ENCODE measurements around the gene IGLL1.

The IGLL1 gene

GRCh38 chr22:23526596-23527316 is 53.3 kb downstream of the IGLL1 start:
- DNase-seq: no peak

GRCh38 chr22:23525510-23525909 is 54.6 kb downstream of the IGLL1 start:
- no peak for DNase-seq

- DNase-seq: no peak
These were observed 55.9 kb downstream of the IGLL1 start for GRCh38 chr22:23524226-23524625.

GRCh38 chr22:23523713-23524112 is 56.4 kb downstream of the IGLL1 start:
- DNase-seq: no peak
